Erythroblast (primary cell): ENCODE results near the gene ANKRD12.

Experiments used
- GATA1 ChIP-seq: IDR thresholded peaks from 2 replicates; pipeline ENCODE4 v1.6.1; 2011; ENCODE audit warnings: low read depth, mild to moderate bottlenecking, control low read depth, low read length, moderate library complexity
- POLR2A ChIP-seq: IDR thresholded peaks from 2 replicates; pipeline ENCODE4 v1.6.1; 2011; ENCODE audit warnings: mild to moderate bottlenecking, low read length

DNA sequence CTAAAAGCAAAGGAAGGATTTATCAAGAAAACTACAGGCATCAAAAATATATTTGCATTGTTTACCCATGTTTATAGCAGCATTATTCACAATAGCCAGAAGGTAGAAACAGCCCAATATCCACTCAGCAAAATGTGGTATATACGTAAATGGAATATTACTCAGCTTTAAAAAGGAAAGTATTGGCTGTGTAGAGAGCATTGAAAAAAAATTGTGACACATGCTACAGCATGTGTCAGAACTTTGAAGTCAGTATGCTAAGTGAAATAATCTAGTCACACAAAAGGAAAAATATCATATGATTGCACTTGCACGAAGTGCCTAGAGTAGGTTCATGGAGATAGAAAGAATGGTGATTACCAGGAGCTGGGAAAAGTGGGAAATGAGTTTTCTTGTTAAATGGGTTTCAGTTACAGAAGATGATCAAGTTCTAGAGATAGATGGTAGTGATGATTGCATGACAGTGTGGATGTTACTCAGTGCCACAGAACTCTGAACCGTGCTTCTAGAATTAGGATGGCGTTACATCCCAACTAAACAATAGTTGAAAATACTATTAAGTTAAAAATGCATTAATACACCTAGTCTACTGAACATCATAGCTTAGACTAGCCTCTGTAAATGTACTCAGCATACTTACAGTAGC is 20.1 kb downstream of the ANKRD12 start:
- TF ChIP-seq POLR2A (no peak), GATA1 (no peak)
